Measurements from ENCODE around the gene FOXN1.
A peak's percentile ranks its signal among the peaks of the same experiment; 100 is the strongest.

Gene FOXN1

GRCh38 chr17:28494445-28495188 is 11.5 kb upstream of the FOXN1 start:
- Histone ChIP-seq H3K4me2 (ENCODE audit: low read depth, low read length, poor library complexity, severe bottlenecking) (no peak overlapping the region), H3K27ac (ENCODE audit: low read depth, low read length) (no peak overlapping the region), H3K36me3 (ENCODE audit: low read length) (no peaks in the 10 kb centered on the region), H3K9me2 (replicated peaks; ENCODE audit: insufficient read depth, low read length) (no peaks in the 10 kb centered on the region), H2AFZ (ENCODE audit: low read depth, low read length, severe bottlenecking) (no peak overlapping the region), H4K20me1 (ENCODE audit: low read depth, low read length) (no peaks in the 10 kb centered on the region), H3K4me3 (ENCODE audit: insufficient read depth, low read length, poor library complexity, severe bottlenecking) (no peak overlapping the region), H3K9ac (ENCODE audit: low read length) (no peak overlapping the region), H3K79me2 (ENCODE audit: insufficient read depth, low read length) (no peaks in the 10 kb centered on the region), H3K27me3 (ENCODE audit: low read length) (no peaks in the 10 kb centered on the region), H3K9me3 (ENCODE audit: insufficient read depth, low read length) (no peaks in the 10 kb centered on the region), H3F3A (ENCODE audit: insufficient read depth) (no peaks in the 10 kb centered on the region)
- TF ChIP-seq EZH2phosphoT487 (conservative IDR thresholded peaks at IDR 0.05; ENCODE audit: low read length) (no peak), CTCF (IDR thresholded peaks at IDR 0.05; ENCODE audit: insufficient read depth, low read length, poor library complexity, severe bottlenecking) (peak; percentile 77)

GRCh38 chr17:28495635-28496034 is 10.5 kb upstream of the FOXN1 start:
- H3F3A ChIP-seq (ENCODE audit: insufficient read depth): no peaks in the 10 kb centered on the region
- no peak overlapping the region for H3K4me3 ChIP-seq (ENCODE audit: insufficient read depth, low read length, poor library complexity, severe bottlenecking)
- H3K9me2 ChIP-seq (replicated peaks; ENCODE audit: insufficient read depth, low read length): no peaks in the 10 kb centered on the region
- no peaks in the 10 kb centered on the region for H3K36me3 ChIP-seq (ENCODE audit: low read length)
- no peaks in the 10 kb centered on the region for H3K27me3 ChIP-seq (ENCODE audit: low read length)
- H3K79me2 ChIP-seq (ENCODE audit: insufficient read depth, low read length): no peaks in the 10 kb centered on the region
- no peak overlapping the region for H3K27ac ChIP-seq (ENCODE audit: low read depth, low read length)
- H2AFZ ChIP-seq (ENCODE audit: low read depth, low read length, severe bottlenecking): no peak overlapping the region
- H3K9ac ChIP-seq (ENCODE audit: low read length): no peak overlapping the region
- no peak overlapping the region for H3K4me2 ChIP-seq (ENCODE audit: low read depth, low read length, poor library complexity, severe bottlenecking)
- no peak for TF ChIP-seq CTCF (IDR thresholded peaks at IDR 0.05; ENCODE audit: insufficient read depth, low read length, poor library complexity, severe bottlenecking)
- no peak for TF ChIP-seq EZH2phosphoT487 (conservative IDR thresholded peaks at IDR 0.05; ENCODE audit: low read length)
- no peaks in the 10 kb centered on the region for H3K9me3 ChIP-seq (ENCODE audit: insufficient read depth, low read length)
- no peaks in the 10 kb centered on the region for H4K20me1 ChIP-seq (ENCODE audit: low read depth, low read length)

- Histone ChIP-seq H2AFZ (ENCODE audit: low read depth, low read length, severe bottlenecking) (no peak overlapping the region), H3K36me3 (ENCODE audit: low read length) (no peaks in the 10 kb centered on the region), H3K9me2 (replicated peaks; ENCODE audit: insufficient read depth, low read length) (no peaks in the 10 kb centered on the region), H4K20me1 (ENCODE audit: low read depth, low read length) (no peaks in the 10 kb centered on the region), H3K9ac (ENCODE audit: low read length) (no peak overlapping the region), H3K4me3 (ENCODE audit: insufficient read depth, low read length, poor library complexity, severe bottlenecking) (no peak overlapping the region), H3K27ac (ENCODE audit: low read depth, low read length) (no peak overlapping the region), H3F3A (ENCODE audit: insufficient read depth) (no peaks in the 10 kb centered on the region), H3K79me2 (ENCODE audit: insufficient read depth, low read length) (no peaks in the 10 kb centered on the region), H3K9me3 (ENCODE audit: insufficient read depth, low read length) (no peaks in the 10 kb centered on the region), H3K4me2 (ENCODE audit: low read depth, low read length, poor library complexity, severe bottlenecking) (no peak overlapping the region), H3K27me3 (ENCODE audit: low read length) (no peaks in the 10 kb centered on the region)
- TF ChIP-seq EZH2phosphoT487 (conservative IDR thresholded peaks at IDR 0.05; ENCODE audit: low read length) (no peak), CTCF (IDR thresholded peaks at IDR 0.05; ENCODE audit: insufficient read depth, low read length, poor library complexity, severe bottlenecking) (no peak)
Observed at GRCh38 chr17:28497931-28498330, 8.2 kb upstream of the FOXN1 start.
